HG02885 (cell line): ENCODE measurements around the gene GRAMD1B.
A peak's percentile ranks its signal among the peaks of the same experiment; 100 is the strongest.

Experiments
- ATAC-seq: cut with Tn5 transposase; IDR thresholded peaks from one replicate; pipeline ENCODE4 v1.9.1; 2021; ENCODE audit warnings: mild to moderate bottlenecking; ENCODE audit not compliant: unreplicated experiment, poor library complexity

GRAMD1B gene

DNA sequence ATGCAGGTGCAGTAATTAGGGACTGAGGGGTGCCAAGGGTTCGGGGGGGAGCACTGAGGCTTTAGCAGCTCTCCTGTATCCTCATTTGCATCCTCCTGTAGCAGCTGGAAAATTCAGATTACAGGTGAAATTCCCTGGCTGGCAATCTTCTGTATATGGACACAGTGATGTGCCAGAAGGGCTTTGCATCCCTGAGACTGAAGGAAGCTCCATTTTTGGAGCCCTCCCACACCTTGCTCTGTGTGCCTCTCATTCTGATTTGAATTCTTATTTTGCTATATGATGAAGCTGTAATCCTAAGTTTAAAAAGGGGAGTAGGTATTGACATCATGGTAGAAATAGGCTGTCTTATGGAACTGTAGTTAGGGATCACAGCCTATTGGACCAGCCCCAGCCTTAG, 177.7 kb downstream of the GRAMD1B start:
- no peak for ATAC-seq

DNA sequence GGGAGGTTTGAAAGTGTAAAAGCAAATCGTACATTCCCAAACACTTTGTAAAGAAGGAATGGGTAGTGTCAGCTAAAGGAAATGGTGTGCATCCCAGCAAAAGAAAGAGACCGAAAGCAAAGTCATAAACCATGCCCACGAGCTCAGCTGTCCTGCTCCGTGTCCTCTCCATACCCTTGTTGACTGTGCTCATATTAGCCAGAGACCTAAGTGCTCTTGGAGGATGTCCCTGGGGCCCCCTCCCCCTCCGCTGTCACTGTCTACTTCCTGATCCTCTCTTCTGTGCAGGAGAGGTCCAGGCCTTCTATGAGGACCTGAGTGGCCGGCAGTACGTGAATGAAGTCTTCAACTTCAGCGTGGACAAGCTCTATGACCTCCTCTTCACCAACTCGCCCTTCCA, 178.3 kb downstream of the GRAMD1B start:
- ATAC-seq = no peak

DNA sequence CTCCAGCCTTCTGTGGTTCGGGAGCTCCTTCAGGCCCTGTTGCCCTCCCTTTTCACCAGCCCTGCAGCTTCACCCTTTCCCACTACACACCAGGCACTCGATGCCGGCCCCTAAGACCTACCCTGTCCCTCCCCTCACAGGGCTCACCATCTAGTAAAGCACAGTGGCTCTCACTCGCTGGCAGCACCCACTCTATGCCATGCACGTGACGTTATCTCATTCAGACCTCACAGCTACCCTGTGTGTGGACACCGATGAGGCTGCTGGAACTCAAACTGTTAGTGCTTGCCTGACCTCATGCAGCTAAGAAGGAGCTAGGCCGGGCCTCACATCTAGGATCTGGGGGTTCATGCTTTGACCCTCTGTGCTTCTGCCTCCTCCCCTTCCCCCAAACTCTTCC, 178.9 kb downstream of the GRAMD1B start:
- no peak for ATAC-seq

GRCh38 chr11:123611698-123612097, 181.6 kb downstream of the GRAMD1B start:
- no peak for ATAC-seq

DNA sequence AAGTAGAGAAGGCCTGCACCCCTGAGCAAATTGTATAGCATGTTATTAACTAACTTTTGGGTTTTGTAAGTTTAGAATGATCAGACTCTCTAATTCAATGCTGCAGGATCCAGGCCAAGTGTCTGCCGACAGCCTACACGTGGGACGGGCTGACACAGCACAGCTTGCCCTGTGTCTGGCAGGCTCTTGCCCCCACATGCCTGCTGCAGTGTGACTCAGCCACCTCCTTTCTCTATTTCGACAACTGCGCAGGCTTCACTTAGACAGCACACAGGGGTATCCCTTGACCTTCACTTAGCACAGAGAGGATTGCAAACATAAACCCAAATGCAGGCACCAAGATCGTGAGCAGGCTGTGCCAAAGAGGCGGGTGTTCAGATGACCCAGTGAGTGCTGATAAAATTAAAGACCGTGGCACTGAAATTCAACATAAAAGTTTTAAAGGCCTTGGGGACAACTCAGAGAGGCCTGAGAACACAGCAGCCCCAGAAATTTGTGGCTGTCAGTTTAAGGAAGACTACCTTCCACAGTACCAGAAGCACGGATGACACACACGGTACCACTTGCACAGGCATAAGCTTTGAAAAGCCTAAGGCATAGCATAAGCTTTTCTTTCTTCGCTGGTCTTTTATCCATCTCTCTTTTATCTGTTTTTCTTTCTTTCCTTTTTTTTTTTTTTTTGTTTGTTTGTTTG, 186.6 kb downstream of the GRAMD1B start:
- no peak for ATAC-seq

- no peak for ATAC-seq
Measured at GRCh38 chr11:123622576-123622975, 192.5 kb downstream of the GRAMD1B start.

GRCh38 chr11:123624974-123625373, 194.9 kb downstream of the GRAMD1B start:
- no peak for ATAC-seq

DNA sequence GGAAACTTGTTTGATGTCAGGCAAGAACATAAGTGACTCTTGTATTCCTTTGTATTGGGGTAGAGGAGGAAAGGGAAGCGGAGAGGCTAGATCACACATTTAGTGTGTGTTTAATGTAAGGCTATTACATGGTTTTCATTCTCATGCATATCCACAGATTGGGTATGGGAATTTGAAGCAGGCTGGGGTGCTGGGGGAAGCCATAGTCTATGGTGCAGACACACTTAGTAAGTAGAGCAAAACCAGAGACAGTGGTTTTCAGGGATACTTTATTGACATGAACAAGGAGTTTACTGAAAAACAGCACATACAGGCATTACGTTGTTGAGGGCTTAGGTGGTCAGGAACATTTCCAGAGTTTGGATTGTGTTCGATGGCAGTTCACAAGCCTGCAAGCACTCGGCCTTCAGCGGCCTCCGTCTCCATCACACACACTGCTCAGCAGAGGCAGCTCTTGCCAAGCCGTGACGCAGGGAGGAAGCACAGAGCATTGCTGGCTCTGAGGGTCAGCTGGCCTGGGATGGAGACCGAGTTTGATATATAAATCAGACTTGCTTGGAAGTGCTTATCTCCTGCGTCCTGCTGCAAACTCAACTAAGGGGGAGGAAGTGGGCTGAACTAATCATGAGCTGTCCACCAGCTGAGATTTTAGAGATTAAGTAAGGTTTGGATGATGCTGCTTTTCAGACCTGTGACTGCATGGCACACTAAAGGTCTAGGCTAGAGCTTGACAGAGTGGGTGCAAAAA, 199.0 kb downstream of the GRAMD1B start:
- ATAC-seq = no peak

- ATAC-seq = no peak
Measured at GRCh38 chr11:123630126-123630608, 200.1 kb downstream of the GRAMD1B start.

- ATAC-seq = no peak
Measured at GRCh38 chr11:123640029-123640428, 210.0 kb downstream of the GRAMD1B start.

DNA sequence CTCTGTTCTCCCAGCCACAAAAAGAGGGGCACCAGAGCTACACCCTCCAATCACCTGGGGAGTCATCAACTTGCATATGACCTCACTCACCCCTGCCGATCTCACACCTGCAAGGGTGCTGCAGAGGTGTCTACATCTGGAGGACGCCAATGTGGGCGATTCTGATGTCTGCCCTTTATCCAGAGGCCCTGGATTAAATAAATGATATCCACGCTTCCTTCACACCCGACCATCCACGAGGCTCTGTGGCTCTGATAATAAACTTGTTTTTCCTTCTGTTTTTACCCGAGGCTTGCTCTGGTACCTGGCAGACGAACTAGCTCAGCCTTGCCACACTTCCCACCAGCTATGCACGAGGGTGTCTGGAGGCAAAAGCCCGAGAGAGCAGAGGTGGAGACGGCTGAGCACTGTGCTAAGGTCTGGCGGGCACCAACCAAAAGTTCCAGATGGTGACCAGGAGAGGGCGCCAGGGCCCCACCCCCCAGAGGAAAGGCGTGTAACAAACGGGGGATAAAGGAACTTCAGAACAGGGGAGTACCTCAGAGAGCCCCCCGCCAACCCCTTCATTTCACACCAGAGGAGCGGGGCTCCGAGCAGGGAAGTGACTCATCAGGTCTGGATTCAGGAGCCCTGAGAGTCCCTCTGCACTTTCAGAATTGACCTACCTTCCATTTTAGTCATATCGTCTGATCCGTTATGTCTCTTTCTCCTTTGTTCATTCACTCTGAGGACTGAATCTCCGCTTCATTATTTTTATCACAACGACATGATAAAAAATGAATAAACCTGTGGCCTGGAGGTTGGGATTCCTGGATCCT, 210.8 kb downstream of the GRAMD1B start:
- peak; percentile 87 for ATAC-seq

DNA sequence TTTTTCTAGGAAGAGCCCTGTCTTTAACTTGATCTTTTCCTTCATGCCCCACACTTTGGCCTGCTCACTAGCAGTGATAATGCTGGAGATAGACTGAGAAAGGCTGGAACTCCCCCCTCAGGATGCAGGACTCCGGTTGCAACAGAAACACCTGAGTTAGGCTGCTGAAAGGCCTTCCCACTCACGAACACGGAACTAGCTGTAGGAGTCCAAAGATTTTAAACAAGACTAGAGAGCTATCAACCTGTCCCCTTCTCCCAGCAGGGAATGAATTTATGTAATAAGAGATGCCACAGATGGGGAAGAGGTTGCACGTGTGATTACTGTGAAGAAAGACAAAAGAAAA, 211.4 kb downstream of the GRAMD1B start:
- no peak for ATAC-seq

DNA sequence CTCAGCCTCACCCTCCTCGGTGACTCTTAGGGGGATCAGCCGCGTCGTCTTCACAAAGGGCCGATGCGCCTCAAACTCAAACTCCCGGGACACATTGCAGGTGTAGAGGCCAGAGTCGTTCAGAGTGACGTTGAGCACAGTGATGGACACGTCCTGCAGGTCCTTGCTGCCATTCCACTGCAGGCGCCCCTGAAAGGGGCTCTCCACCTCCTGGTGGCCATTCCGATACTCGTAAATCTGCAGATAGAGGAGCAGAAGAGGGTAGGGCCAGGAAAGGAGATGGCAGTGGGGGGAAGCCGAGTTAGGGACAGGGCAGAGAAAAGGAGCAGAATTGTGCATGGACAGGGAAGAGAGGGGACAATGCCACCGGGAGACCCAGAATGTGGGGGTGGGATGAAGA, 212.4 kb downstream of the GRAMD1B start:
- ATAC-seq = no peak

- ATAC-seq = no peak
Measured at GRCh38 chr11:123645286-123645975, 215.4 kb downstream of the GRAMD1B start.

DNA sequence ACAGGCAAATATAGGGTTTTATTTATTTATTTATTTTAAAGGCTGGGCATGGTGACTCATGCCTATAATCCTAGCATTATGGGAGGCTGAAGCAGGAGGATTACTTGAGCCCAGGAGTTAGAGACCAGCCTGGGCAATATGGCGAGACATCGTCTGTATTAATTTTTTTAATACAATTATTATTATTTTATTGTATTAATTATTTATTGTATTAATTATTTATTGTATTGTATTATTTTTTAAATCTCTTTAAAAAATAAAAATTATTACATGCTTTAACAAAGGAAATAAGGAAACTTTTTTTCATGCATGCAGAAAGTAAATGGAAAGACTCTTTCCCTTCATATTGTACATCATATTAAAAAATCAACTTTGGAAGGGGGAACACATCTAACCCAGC, 220.8 kb downstream of the GRAMD1B start:
- no peak for ATAC-seq

DNA sequence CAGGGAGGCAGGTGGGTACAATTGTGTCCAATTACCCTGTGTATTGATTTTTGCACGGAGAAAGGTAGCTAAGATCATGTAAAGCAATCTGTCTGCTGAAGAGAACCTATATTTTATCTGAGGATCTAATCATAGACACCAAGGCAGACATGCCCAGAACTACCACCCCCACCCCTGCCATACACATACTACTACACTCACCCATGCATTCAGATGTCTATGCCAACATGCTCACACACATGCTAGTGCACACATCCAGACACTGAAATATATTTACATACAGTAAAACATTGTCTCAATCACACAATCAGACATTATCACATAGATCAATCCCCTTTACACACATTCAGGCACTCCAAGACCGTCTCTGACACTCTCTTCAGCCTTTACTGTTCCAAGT, 222.5 kb downstream of the GRAMD1B start:
- ATAC-seq = no peak

GRCh38 chr11:123653483-123653826, 223.4 kb downstream of the GRAMD1B start:
- ATAC-seq = no peak

GRCh38 chr11:123653827-123654565, 223.9 kb downstream of the GRAMD1B start:
- ATAC-seq = no peak

DNA sequence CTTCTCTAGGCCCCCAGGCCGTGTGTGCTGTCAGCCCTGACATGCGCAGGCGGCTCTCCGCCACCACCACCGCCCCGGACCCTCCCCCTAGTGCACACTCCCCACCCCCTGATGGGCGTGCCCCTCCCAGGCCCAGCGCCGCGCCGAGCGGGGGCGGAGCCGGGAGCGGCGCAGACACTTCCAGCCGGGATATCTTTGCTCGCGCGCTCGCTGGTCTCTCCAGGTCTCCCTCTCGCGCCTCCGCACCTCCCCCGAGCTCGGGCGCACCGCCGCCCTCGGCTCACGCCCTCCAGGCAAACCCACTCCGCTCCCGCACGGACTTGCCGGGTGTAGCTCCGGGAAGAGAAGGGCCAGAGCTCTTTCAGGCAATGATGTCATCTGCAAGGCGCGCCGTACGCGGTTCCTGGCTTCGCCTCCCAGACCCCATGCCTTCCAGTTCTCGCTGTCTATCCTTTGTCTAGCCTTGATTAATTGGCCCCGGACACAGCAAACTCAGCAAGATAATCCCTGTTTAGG, 224.6 kb downstream of the GRAMD1B start, which contains the start of gene SCN3B:
SCN3B (minus strand) TSS at position 59 of the 516 bp plus-strand sequence. CDS start 823 bp downstream, outside the sequence.
- no peak for ATAC-seq

- ATAC-seq = no peak
Measured at GRCh38 chr11:123659311-123659710, 229.2 kb downstream of the GRAMD1B start.
